ENCODE results near the gene COMMD6. TPM values are rescaled to one million over a fixed set of nuclear protein-coding genes. Genes with fewer than 3 reads are reported as not detected.

Gene COMMD6
- 40.9 and 41.5 TPM in 2 replicates for total RNA-seq

DNA sequence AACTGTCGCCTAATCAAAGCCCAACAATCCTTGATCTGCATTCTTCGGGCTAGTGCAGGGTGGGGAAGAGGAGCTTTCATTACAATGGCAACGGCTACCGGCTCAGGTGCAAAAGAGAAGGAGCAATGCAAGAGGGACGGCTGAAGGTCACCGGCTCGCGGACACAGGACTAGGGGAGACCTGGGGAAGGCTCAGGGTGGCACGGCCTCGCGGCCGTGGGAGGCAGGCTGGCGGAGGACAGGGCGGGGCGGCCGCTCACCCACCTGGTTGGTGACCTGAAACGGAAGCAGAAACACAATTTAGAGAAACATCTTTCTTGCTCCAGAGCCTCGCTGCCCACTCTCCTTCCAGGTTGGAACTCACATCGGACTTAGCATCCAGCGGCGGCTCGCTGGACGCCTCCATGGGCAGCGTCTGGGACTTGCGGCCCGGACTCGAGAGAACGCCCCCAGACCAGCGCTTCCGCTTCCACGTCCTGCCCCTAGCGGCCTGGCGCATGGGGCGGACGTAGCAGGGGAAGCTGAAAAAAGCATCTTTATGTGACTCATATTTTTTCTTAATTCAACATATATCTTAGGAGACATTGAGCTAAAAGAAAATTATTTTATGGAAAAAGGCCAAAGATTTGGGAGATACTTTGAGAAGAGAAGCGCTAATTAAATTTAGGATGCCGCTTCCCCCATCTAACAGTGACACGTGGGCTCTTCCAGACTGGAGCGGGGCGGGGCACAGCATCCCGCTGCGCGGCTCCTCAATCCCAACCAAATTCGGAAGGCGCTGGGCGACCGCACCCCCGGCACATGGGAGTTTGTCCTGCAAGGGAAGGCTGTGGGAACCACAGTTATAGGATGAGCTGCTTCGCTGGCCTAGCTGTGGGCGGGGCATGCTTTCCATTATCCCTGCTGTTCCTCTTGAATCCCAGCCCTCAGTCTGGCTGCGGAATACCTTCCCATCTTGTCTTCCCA, at the start of gene COMMD6:
Gene COMMD6, minus strand, starts transcription at position 441 of the 965 bp plus-strand sequence. Its CDS starts 36 bp downstream, at position 405.

DNA sequence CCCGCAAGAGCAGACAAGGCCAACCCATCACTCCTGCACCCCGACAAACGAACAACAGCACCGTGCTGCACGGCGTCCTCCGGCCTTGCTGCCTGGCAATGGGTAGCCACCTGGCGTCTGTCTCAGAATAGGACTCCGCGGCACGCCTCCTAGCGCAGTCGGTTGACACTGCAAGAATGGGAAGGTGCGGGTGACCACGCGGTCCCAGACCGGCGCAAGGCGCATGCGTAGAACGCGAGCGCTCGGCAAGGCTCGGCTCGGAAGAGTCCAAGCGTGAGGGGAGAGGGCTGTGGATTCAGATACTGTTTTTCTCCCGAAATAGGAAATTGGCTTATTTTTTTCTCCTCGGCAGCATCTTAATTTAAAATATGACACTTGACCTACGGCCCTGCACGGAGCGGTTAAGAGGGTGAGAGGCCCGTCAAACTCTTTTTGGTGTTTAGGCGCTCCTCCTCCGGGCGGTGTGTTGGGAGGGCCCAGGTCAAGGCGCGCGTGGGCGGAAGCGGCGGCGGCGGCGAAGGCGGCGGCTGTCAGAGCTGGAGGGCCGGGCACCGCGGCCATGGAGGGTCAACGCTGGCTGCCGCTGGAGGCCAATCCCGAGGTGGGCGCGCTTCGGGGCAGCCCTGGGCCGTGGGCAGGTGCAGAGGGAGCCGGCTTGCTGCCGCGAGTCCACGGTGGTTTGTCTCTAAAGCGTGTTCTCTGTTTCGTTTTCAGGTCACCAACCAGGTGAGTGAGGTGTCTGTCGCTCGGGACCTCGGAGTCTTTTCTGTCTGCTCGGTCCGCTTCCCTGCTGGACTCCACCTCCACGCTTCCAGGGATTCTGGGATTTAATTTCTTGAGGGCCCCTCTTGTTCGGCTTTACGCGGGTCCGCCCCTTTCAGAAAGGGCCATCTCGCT, 11.9 kb upstream of the COMMD6 start, which contains the start of gene UCHL3:
Gene UCHL3, plus strand, starts transcription at position 530 of the 897 bp plus-strand sequence. Its CDS starts 30 bp downstream, at position 560.

GRCh38 chr13:75482070-75482819, 55.4 kb downstream of the COMMD6 start, which contains the start of gene TBC1D4:
TBC1D4 (minus strand) TSS chr13:75482169; CDS start chr13:75481767, 402 bp downstream.

Other genes with a start within 250 kb of the COMMD6 start
- gene TBC1D4, start 55.7 kb downstream of the COMMD6 start, total RNA-seq, result 14.7 and 16.7 TPM in 2 replicates
- 31.3 and 41.9 TPM in 2 replicates for gene UCHL3, start 11.9 kb upstream of the COMMD6 start, total RNA-seq
- gene LMO7, start 98.5 kb upstream of the COMMD6 start, total RNA-seq, result 79.4 and 98.9 TPM in 2 replicates

Data from smooth muscle cell of trachea (primary cell).